ENCODE measurements around the gene GPR35.
"Not testable (repeated sequence)": the region's sequence is repeated elsewhere in the genome, so short reads cannot be mapped to it uniquely, and the experiment has no call there.

The GPR35 gene

GRCh38 chr2:240615396-240615795, 9.9 kb upstream of the GPR35 start:
- Histone ChIP-seq H4K20me1 (ENCODE audit: insufficient read depth, low read length) (no peaks in the 10 kb centered on the region), H3K9me3 (ENCODE audit: low read length) (peaks cover 8% of the 10 kb centered on the region; the same call in 1 of the 2 replicates), H3K4me2 (ENCODE audit: low read length) (no peak overlapping the region), H3K27ac (ENCODE audit: low read depth, low read length, poor library complexity, severe bottlenecking) (no peak overlapping the region), H3K79me2 (ENCODE audit: insufficient read depth, low read length) (no peaks in the 10 kb centered on the region), H3K36me3 (ENCODE audit: insufficient read depth, low read length) (no peaks in the 10 kb centered on the region), H3K4me1 (ENCODE audit: insufficient read depth, low read length, severe bottlenecking) (no peaks in the 10 kb centered on the region), H3F3A (ENCODE audit: insufficient read depth, low read length) (no peaks in the 10 kb centered on the region), H3K9me2 (ENCODE audit: low read depth, low read length) (no peaks in the 10 kb centered on the region), H3K9ac (ENCODE audit: low read length) (no peak overlapping the region), H2AFZ (ENCODE audit: low read length) (no peak overlapping the region), H3K27me3 (ENCODE audit: insufficient read depth, low read length) (peaks cover 7% of the 10 kb centered on the region; the same call in 1 of the 2 replicates), H3K4me3 (ENCODE audit: low read depth, low read length, poor library complexity, severe bottlenecking) (no peak overlapping the region)
- TF ChIP-seq EZH2 (IDR thresholded peaks at IDR 0.05; ENCODE audit: borderline replicate concordance, low read length) (no peak), CTCF (IDR thresholded peaks at IDR 0.05; ENCODE audit: low read length) (no peak)

- H3K79me2 ChIP-seq (ENCODE audit: insufficient read depth, low read length), result no peaks in the 10 kb centered on the region
- no peaks in the 10 kb centered on the region for H3K36me3 ChIP-seq (ENCODE audit: insufficient read depth, low read length)
- H3K9ac ChIP-seq (ENCODE audit: low read length), result no peak overlapping the region
- no peak overlapping the region for H3K27ac ChIP-seq (ENCODE audit: low read depth, low read length, poor library complexity, severe bottlenecking)
- TF ChIP-seq EZH2 (IDR thresholded peaks at IDR 0.05; ENCODE audit: borderline replicate concordance, low read length) (no peak), CTCF (IDR thresholded peaks at IDR 0.05; ENCODE audit: low read length) (no peak)
- no peaks in the 10 kb centered on the region for H4K20me1 ChIP-seq (ENCODE audit: insufficient read depth, low read length)
- H3K27me3 ChIP-seq (ENCODE audit: insufficient read depth, low read length), result peaks cover 7% of the 10 kb centered on the region; the same call in 1 of the 2 replicates
- H2AFZ ChIP-seq (ENCODE audit: low read length), result no peak overlapping the region
- no peak overlapping the region for H3K4me2 ChIP-seq (ENCODE audit: low read length)
- peaks cover 8% of the 10 kb centered on the region; the same call in 1 of the 2 replicates for H3K9me3 ChIP-seq (ENCODE audit: low read length)
- no peak overlapping the region for H3K4me3 ChIP-seq (ENCODE audit: low read depth, low read length, poor library complexity, severe bottlenecking)
- no peaks in the 10 kb centered on the region for H3K9me2 ChIP-seq (ENCODE audit: low read depth, low read length)
- no peaks in the 10 kb centered on the region for H3K4me1 ChIP-seq (ENCODE audit: insufficient read depth, low read length, severe bottlenecking)
- no peaks in the 10 kb centered on the region for H3F3A ChIP-seq (ENCODE audit: insufficient read depth, low read length)
Observed at GRCh38 chr2:240615820-240616547, 9.3 kb upstream of the GPR35 start.

GRCh38 chr2:240616860-240617666, 8.2 kb upstream of the GPR35 start:
- peak; percentile 20; the same call in 1 of the 2 replicates for TF ChIP-seq CTCF (IDR thresholded peaks at IDR 0.05; ENCODE audit: low read length)
- H3K27me3 ChIP-seq (ENCODE audit: insufficient read depth, low read length); H3K9ac ChIP-seq (ENCODE audit: low read length); H3K36me3 ChIP-seq (ENCODE audit: insufficient read depth, low read length); H2AFZ ChIP-seq (ENCODE audit: low read length); H3K4me3 ChIP-seq (ENCODE audit: low read depth, low read length, poor library complexity, severe bottlenecking); H3K9me3 ChIP-seq (ENCODE audit: low read length); H3K4me1 ChIP-seq (ENCODE audit: insufficient read depth, low read length, severe bottlenecking); H4K20me1 ChIP-seq (ENCODE audit: insufficient read depth, low read length); H3K79me2 ChIP-seq (ENCODE audit: insufficient read depth, low read length); H3K9me2 ChIP-seq (ENCODE audit: low read depth, low read length); H3F3A ChIP-seq (ENCODE audit: insufficient read depth, low read length); H3K4me2 ChIP-seq (ENCODE audit: low read length); H3K27ac ChIP-seq (ENCODE audit: low read depth, low read length, poor library complexity, severe bottlenecking): not testable (repeated sequence)
